ENCODE data around the gene ANKRD33B. TPM values are rescaled to one million over a fixed set of nuclear protein-coding genes. Genes with fewer than 3 reads are reported as not detected.

ANKRD33B gene
- total and polyA plus RNA-seq, 2 of the 8 experiments (the other 6 are each of a cell fraction or from before 2014, with no cell fraction given), result 6.9 to 20.6 TPM

DNA sequence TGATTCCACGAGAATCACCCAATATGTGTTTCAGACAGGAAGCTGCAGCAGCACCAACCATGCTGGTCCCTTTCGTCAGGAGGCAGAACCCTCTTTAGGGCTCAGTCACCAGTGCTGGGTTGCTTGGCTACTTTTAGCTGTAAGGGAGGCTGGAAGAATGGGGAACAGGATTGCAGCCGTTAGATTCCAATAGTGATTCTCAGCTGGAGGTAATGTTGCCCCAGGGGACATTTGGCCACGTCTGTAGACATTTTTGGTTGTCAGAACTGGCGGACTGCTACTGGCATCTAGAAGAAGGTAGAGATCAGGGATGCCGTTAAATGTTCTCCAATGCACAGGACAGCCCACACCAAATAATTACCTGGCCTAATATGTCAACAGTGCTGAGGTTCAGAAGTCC, 81.8 kb downstream of the ANKRD33B start:
- Histone ChIP-seq H3K4ac (replicated peaks; ENCODE audit: insufficient read length, low read depth, low read length) (no peak overlapping the region), H2BK5ac (ENCODE audit: low read depth, low read length) (no peak overlapping the region), H3K56ac (replicated peaks; ENCODE audit: insufficient read length, low read depth, low read length) (no peak overlapping the region), H3K79me1 (ENCODE audit: low read depth, low read length) (peaks cover 2% of the 10 kb centered on the region), H2BK12ac (ENCODE audit: low read depth, low read length) (no peak overlapping the region), H3K79me2 (ENCODE audit: control insufficient read depth in 1 of 2, insufficient read depth in 2 of 2, low read length in 2 of 2) (peaks cover 5 to 27% of the 10 kb centered on the region in 2 experiments; a peak in 3 of 4 replicates), H2AFZ (ENCODE audit: low read length) (no peak overlapping the region), H3K4me1 (replicated peaks in 1 of 4; ENCODE audit: control insufficient read depth in 3 of 4, insufficient read depth in 4 of 4, low read length in 3 of 4) (peaks cover 0 to 3% (median 2%) of the 10 kb centered on the region in 4 experiments; a peak in 3 of 7 replicates), H2AK5ac (ENCODE audit: low read depth, low read length) (no peak overlapping the region; the same call in 1 of the 2 replicates), H3K23ac (ENCODE audit: insufficient read length) (no peak overlapping the region), H3K9ac (replicated peaks in 1 of 4; ENCODE audit: extremely low read depth in 1 of 4, low read depth in 3 of 4, low read length in 3 of 4) (no peak overlapping the region; a peak in 1 of 7 replicates), H3K18ac (ENCODE audit: extremely low read depth, low read length) (no peak overlapping the region; the same call in 1 of the 2 replicates), H2BK120ac (replicated peaks; ENCODE audit: low read depth, low read length) (no peak overlapping the region), H3K4me3 (ENCODE audit: extremely low read depth in 1 of 4, insufficient read depth in 2 of 4, low read depth in 3 of 4, low read length in 4 of 4) (no peak overlapping the region), H4K8ac (ENCODE audit: extremely low read depth, insufficient read depth, low read length) (no peak overlapping the region), H3K9me3 (ENCODE audit: insufficient read depth in 2 of 2, low read depth in 1 of 2, low read length in 1 of 2) (no peaks in the 10 kb centered on the region), H4K5ac (ENCODE audit: insufficient read length, low read depth, low read length) (no peak overlapping the region), H3K14ac (ENCODE audit: insufficient read length) (no peak overlapping the region), H3K36me3 (ENCODE audit: control insufficient read depth in 2 of 4, insufficient read depth in 4 of 4, low read length in 3 of 4) (peaks cover 0 to 11% (median 0%) of the 10 kb centered on the region in 4 experiments; a peak in 1 of 8 replicates), H2BK20ac (ENCODE audit: low read length) (no peak overlapping the region), H3K27me3 (replicated peaks in 1 of 4; ENCODE audit: control insufficient read depth in 3 of 4, extremely low read depth in 1 of 4, insufficient read depth in 3 of 4, low read length in 3 of 4) (no peaks in the 10 kb centered on the region), H4K91ac (replicated peaks; ENCODE audit: insufficient read length, low read length) (no peak overlapping the region), H2BK15ac (ENCODE audit: low read length) (0 out of 2 replicates have a peak overlapping the region, but pooled peaks have one; percentile 4), H3K4me2 (ENCODE audit: insufficient read depth in 1 of 2, low read depth in 2 of 2, low read length in 2 of 2) (no peak overlapping the region), H4K20me1 (replicated peaks in 1 of 2; ENCODE audit: control insufficient read depth in 1 of 2, insufficient read depth in 2 of 2, low read length in 2 of 2) (peaks cover 0 to 2% of the 10 kb centered on the region in 2 experiments), H3K27ac (ENCODE audit: low read depth, low read length) (no peak overlapping the region), H3K23me2 (ENCODE audit: low read depth, low read length) (no peaks in the 10 kb centered on the region)
- FAIRE-seq (no peak), DNase-seq (ENCODE audit: low read depth in 1 of 2, low spot score in 2 of 2) (no peak)
- TF ChIP-seq CREB1 (IDR thresholded peaks at IDR 0.05) (no peak), RNF2 (IDR thresholded peaks at IDR 0.05; ENCODE audit: borderline replicate concordance, low read depth, low read length, missing control alignments, poor library complexity, severe bottlenecking) (no peak), HDAC6 (IDR thresholded peaks at IDR 0.05; ENCODE audit: low read depth, low read length) (no peak), CBX8 (IDR thresholded peaks at IDR 0.05; ENCODE audit: borderline replicate concordance, low read depth, low read length) (no peak), SP4 (IDR thresholded peaks at IDR 0.05; ENCODE audit: low read length) (no peak), FOSL1 (IDR thresholded peaks at IDR 0.05; ENCODE audit: insufficient read depth, low read depth, low read length) (no peak), YY1 (IDR thresholded peaks at IDR 0.05; ENCODE audit: low read depth, low read length) (no peak), RFX5 (IDR thresholded peaks at IDR 0.05; ENCODE audit: borderline replicate concordance, low read depth, low read length) (no peak), EP300 (IDR thresholded peaks at IDR 0.05; ENCODE audit: borderline replicate concordance in 1 of 2, low read depth in 2 of 2, low read length in 2 of 2) (no peak)
- POLR2A ChIA-PET (ENCODE audit: partially characterized antibody), result interaction anchor here (0.6 kb wide), 1 partner anchor 13 kb away, joined by 3 read pairs; no protein-coding TSS in a partner anchor
- CTCF ChIA-PET (ENCODE audit: partially characterized antibody), result interaction anchor here (0.9 to 4.7 kb wide), 5 partner anchors 17 to 193 kb away, joined by 3 to 16 read pairs (median 5); no protein-coding TSS in a partner anchor
- WGBS, 2 experiments (ENCODE audit: extremely low coverage in 1 of 2, insufficient coverage in 1 of 2, insufficient read length in 1 of 2, insufficient replicate concordance in 2 of 2, low coverage in 1 of 2, low lambda C conversion rate in 2 of 2, missing lambda C conversion rate in 1 of 2), result 88% methylated on average over 6 of the region's 6 CpGs; no CpG with 5 or more reads in 1 of the 2 experiments
